NCI-H460 (cell line): ENCODE measurements around the gene CHD5. TPM values are rescaled to one million over a fixed set of nuclear protein-coding genes. Genes with fewer than 3 reads are reported as not detected.
"Not testable (repeated sequence)": the region's sequence is repeated elsewhere in the genome, so short reads cannot be mapped to it uniquely, and the experiment has no call there.

Experiments used
- DNase-seq: peaks from one replicate; pipeline ENCODE4 v3.0.0-alpha.2; 2016; ENCODE audit warnings: low read depth; ENCODE audit errors: extremely low read depth
- polyA plus RNA-seq: library from polyadenylated mRNA; depleted of rRNA; stranded (reverse); fragments of >200 nt; gene quantifications from 2 replicates; pipeline ENCODE4 v1.2.3, GENCODE V29; 2014; cell fraction: nucleus; rRNA removed
- total RNA-seq: library from RNA; depleted of rRNA; stranded (reverse); fragments of >200 nt; shearing (Covaris generic); gene quantifications from 2 replicates; pipeline ENCODE4 v1.2.3, GENCODE V29; 2014; rRNA removed

The CHD5 gene
- total RNA-seq = 0.30 TPM in 1 of 2 replicates, not detected in the other
- 0.61 and 0.69 TPM in 2 replicates for polyA plus RNA-seq

GRCh38 chr1:6180268-6180706 lies at the start of gene CHD5:
TSS of gene CHD5 (minus strand) at chr1:6180321. CDS start at chr1:6180023, 298 bp downstream.
- no peak for DNase-seq

GRCh38 chr1:6225651-6226050 lies 45.5 kb upstream of the CHD5 start:
- no peak for DNase-seq

GRCh38 chr1:6224718-6225117 lies 44.6 kb upstream of the CHD5 start:
- no peak for DNase-seq

GRCh38 chr1:6223617-6224016 lies 43.5 kb upstream of the CHD5 start:
- DNase-seq = no peak

GRCh38 chr1:6222636-6223035 lies 42.5 kb upstream of the CHD5 start:
- no peak for DNase-seq

- DNase-seq = no peak
Measured at GRCh38 chr1:6221210-6221784, 41.2 kb upstream of the CHD5 start.

- DNase-seq = no peak
Measured at GRCh38 chr1:6220236-6220635, 40.1 kb upstream of the CHD5 start.

- not testable (repeated sequence) for DNase-seq
Measured at GRCh38 chr1:6219641-6220040, 39.5 kb upstream of the CHD5 start.

GRCh38 chr1:6218375-6219164 lies 38.4 kb upstream of the CHD5 start:
- DNase-seq = no peak

- no peak for DNase-seq
Measured at GRCh38 chr1:6212193-6212959, 32.3 kb upstream of the CHD5 start.

GRCh38 chr1:6211731-6212130 lies 31.6 kb upstream of the CHD5 start:
- no peak for DNase-seq

GRCh38 chr1:6210591-6211355 lies 30.7 kb upstream of the CHD5 start:
- no peak for DNase-seq

GRCh38 chr1:6209661-6210580 lies 29.8 kb upstream of the CHD5 start:
- DNase-seq = no peak

- DNase-seq = no peak
Measured at GRCh38 chr1:6208723-6209660, 28.9 kb upstream of the CHD5 start.

GRCh38 chr1:6207921-6208320 lies 27.8 kb upstream of the CHD5 start:
- no peak for DNase-seq

GRCh38 chr1:6207075-6207885 lies 27.2 kb upstream of the CHD5 start:
- no peak for DNase-seq

- no peak for DNase-seq
Measured at GRCh38 chr1:6206520-6206855, 26.4 kb upstream of the CHD5 start.
